Glutamatergic neuron (in vitro differentiated cells): ENCODE data around the gene ECEL1. TPM values are rescaled to one million over a fixed set of nuclear protein-coding genes. Genes with fewer than 3 reads are reported as not detected.
"Not testable (repeated sequence)": the region's sequence is repeated elsewhere in the genome, so short reads cannot be mapped to it uniquely, and the experiment has no call there.

Source experiments
- DNase-seq: peaks from one replicate; pipeline ENCODE4 v3.0.0; 2022
- H3K27ac Mint-ChIP-seq: one replicate; pipeline ENCODE4 v1.8.0; 2020; ENCODE audit warnings: mild to moderate bottlenecking, mixed read lengths, inconsistent platforms; ENCODE audit not compliant: unreplicated experiment
- H3K27me3 Mint-ChIP-seq: one replicate; pipeline ENCODE4 v1.8.0; 2020; ENCODE audit warnings: mild to moderate bottlenecking, moderate library complexity, mixed read lengths, inconsistent platforms; ENCODE audit not compliant: unreplicated experiment
- H3K36me3 Mint-ChIP-seq: one replicate; pipeline ENCODE4 v1.8.0; 2020; ENCODE audit warnings: mild to moderate bottlenecking, mixed read lengths, inconsistent platforms; ENCODE audit not compliant: unreplicated experiment
- H3K4me1 Mint-ChIP-seq: one replicate; pipeline ENCODE4 v1.8.0; 2020; ENCODE audit warnings: mild to moderate bottlenecking, low read depth, mixed read lengths, inconsistent platforms; ENCODE audit not compliant: unreplicated experiment
- H3K4me3 Mint-ChIP-seq: one replicate; pipeline ENCODE4 v1.8.0; 2020; ENCODE audit warnings: mild to moderate bottlenecking, mixed read lengths, inconsistent platforms; ENCODE audit not compliant: unreplicated experiment
- H3K9me3 Mint-ChIP-seq: one replicate; pipeline ENCODE4 v1.8.0; 2020; ENCODE audit warnings: mild to moderate bottlenecking, moderate library complexity, mixed read lengths, inconsistent platforms; ENCODE audit not compliant: unreplicated experiment
- total RNA-seq: library from RNA; stranded (reverse); fragmentation: NEBNext Ultra II Directional; extraction: Animal tissue kit (Norgen Biotek cat#: 25700); gene quantifications from one replicate; pipeline ENCODE4 v1.2.1, GENCODE V29; 2021; ENCODE audit not compliant: unreplicated experiment
- TF ChIP-seq, protein P1 (sequence below): fragments of 200-600 bp; sonication (generic); IDR thresholded peaks from one replicate; pipeline ENCODE4 v1.5.0; 2021; ENCODE audit not compliant: partially characterized antibody, unreplicated experiment

Gene ECEL1
- total RNA-seq, 1 donor from 2014 or later, result 2.3 TPM

DNA sequence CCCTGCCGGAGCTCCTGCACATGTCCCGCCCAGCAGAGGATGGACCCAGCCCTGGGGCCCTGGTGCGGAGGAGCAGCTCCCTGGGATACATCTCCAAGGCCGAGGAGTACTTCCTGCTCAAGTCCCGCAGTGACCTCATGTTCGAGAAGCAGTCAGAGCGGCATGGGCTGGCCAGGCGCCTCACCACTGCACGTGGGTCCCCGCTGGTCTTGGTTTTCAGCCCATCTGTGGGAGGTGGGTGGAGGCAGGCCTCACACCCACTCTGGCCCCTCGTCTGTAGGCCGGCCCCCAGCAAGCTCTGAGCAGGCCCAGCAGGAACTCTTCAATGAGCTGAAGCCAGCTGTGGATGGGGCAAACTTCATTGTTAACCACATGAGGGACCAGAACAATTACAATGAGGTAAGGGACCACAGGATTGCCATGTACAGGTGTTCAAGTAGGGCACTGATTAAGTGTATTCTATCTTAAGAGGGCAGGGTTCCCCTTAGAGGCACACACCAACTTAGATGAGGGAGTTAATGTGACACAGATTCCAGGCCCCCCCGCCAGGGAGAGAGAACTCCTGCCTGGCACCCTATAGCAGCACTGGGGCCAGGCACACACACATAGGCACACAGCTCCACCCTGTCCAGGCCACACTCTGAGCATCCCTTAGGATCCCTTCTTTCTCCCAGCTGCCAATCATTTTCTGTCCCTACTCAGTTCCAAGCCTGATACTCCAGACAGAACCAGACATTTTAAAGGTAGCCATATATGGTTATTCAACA lies 46.5 kb upstream of the ECEL1 start:
- Mint-ChIP-seq H3K27me3 (peaks cover 4% of the 10 kb centered on the region), H3K9me3 (no peaks in the 10 kb centered on the region)

DNA sequence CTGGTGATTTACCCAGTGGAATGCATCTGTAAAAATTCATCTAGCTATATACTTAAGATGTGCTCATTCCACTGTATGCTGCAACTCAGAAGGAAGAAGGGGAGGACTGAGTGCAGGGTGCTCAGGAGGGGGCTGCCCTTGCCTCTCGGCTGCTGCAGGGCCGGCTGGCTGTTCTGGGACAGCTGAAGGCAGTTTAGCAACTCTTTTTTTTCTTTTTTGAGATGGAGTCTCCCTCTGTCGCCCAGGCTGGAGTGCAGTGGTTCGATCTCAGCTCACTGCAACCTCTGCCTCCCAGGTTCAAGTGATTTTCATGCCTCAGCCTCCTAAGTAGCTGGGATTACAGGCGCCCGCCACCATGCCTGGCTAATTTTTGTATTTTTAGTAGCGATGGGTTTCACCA lies 45.2 kb upstream of the ECEL1 start:
- H3K27me3 Mint-ChIP-seq, DNase-seq, H3K36me3 Mint-ChIP-seq, H3K4me1 Mint-ChIP-seq, H3K4me3 Mint-ChIP-seq, H3K27ac Mint-ChIP-seq, H3K9me3 Mint-ChIP-seq: not testable (repeated sequence)

More for the DNA sequence above, 46.5 kb upstream of the ECEL1 start:
- H3K36me3 Mint-ChIP-seq, result peaks cover 3% of the 10 kb centered on the region
- peaks cover 3% of the 10 kb centered on the region for H3K4me1 Mint-ChIP-seq
- peak overlapping the region; percentile 57 for H3K4me3 Mint-ChIP-seq
- no peak overlapping the region for H3K27ac Mint-ChIP-seq
- no peak for DNase-seq
- TF ChIP-seq, protein P1, sequence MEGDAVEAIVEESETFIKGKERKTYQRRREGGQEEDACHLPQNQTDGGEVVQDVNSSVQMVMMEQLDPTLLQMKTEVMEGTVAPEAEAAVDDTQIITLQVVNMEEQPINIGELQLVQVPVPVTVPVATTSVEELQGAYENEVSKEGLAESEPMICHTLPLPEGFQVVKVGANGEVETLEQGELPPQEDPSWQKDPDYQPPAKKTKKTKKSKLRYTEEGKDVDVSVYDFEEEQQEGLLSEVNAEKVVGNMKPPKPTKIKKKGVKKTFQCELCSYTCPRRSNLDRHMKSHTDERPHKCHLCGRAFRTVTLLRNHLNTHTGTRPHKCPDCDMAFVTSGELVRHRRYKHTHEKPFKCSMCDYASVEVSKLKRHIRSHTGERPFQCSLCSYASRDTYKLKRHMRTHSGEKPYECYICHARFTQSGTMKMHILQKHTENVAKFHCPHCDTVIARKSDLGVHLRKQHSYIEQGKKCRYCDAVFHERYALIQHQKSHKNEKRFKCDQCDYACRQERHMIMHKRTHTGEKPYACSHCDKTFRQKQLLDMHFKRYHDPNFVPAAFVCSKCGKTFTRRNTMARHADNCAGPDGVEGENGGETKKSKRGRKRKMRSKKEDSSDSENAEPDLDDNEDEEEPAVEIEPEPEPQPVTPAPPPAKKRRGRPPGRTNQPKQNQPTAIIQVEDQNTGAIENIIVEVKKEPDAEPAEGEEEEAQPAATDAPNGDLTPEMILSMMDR, result no peak

DNA sequence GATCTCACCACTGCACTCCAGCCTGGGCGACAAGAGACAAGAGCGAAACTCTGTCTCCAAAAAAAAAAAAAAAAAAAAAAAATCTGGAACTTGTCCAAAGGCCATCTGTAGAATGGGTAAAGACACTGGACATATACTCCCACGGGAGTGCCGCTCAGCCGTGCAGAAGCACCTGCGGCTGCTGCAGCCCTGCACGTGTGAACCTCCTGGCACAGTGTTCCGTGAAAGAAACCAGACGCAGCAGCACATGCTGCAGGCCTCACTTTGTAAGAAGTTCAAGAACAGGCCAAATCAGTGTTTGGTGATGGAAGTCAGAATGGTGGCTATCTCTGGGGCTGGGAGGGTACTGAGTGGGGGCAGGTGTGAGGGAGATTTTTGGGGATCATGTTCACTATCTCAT lies 44.8 kb upstream of the ECEL1 start:
- no peak overlapping the region for H3K27ac Mint-ChIP-seq

GRCh38 chr2:232530626-232531260 lies 43.1 kb upstream of the ECEL1 start:
- Mint-ChIP-seq H3K4me1 (peaks cover 2% of the 10 kb centered on the region), H3K27me3 (peaks cover 4% of the 10 kb centered on the region), H3K27ac (no peak overlapping the region), H3K4me3 (no peak overlapping the region), H3K9me3 (no peaks in the 10 kb centered on the region), H3K36me3 (no peaks in the 10 kb centered on the region)
- TF ChIP-seq, protein P1, result no peak
- peak; percentile 11 for DNase-seq

More for the DNA sequence above, 44.8 kb upstream of the ECEL1 start:
- DNase-seq, result no peak
- H3K4me3 Mint-ChIP-seq, result no peak overlapping the region
- H3K9me3 Mint-ChIP-seq, result no peaks in the 10 kb centered on the region
- TF ChIP-seq, protein P1, result no peak
- H3K27me3 Mint-ChIP-seq, result no peaks in the 10 kb centered on the region
- H3K36me3 Mint-ChIP-seq, result peaks cover 3% of the 10 kb centered on the region
- no peaks in the 10 kb centered on the region for H3K4me1 Mint-ChIP-seq

DNA sequence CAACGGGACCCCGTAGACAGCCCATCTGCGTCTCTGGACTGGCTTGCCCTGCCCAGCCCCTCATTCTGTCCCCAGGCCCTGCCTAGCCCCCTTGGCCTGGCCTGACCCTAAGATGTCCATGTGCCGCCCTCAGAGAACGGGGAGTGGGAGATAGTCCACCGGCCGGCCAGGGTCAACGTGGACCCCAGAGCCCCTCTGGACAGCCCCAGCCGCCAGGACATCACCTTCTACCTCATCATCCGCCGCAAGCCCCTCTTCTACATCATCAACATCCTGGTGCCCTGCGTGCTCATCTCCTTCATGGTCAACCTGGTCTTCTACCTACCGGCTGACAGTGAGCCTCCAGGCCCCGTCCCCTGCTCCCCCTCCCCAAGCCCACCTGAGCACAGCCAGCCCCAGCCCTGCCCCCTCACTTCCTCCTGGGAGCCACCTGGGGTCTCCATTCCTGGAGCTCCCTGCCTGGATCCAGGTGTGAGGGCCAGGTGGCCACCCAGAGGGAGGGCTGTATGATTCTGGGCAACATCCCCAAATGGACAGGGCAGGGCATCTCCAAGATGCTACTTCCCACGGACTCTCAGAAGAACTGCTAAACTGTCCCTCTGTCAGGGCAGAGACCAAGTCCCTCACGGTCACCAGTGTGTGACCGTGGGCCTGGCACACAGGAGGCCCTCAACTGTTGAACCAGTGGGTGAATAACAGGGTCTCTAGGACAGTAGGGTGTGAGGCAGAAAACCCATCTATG lies 42.3 kb upstream of the ECEL1 start:
- TF ChIP-seq, protein P1, result no peak
- DNase-seq, result peak; percentile 18
- no peaks in the 10 kb centered on the region for H3K9me3 Mint-ChIP-seq
- H3K36me3 Mint-ChIP-seq, result no peaks in the 10 kb centered on the region
- no peak overlapping the region for H3K27ac Mint-ChIP-seq
- no peak overlapping the region for H3K4me3 Mint-ChIP-seq
- H3K27me3 Mint-ChIP-seq, result peaks cover 4% of the 10 kb centered on the region
- peaks cover 2% of the 10 kb centered on the region for H3K4me1 Mint-ChIP-seq
